Vagina (tissue), 2 donors: Measurements from ENCODE around the gene NUP85.

Source experiments
- POLR2A ChIP-seq, 2 donors: fragments of 450-650 bp; IDR thresholded peaks; one replicate each; pipeline ENCODE4 v1.6.1; 2017; ENCODE audit warnings: antibody characterized with exemption in 2 of 2, mild to moderate bottlenecking in 2 of 2, moderate library complexity in 2 of 2
- TF ChIP-seq, protein P1 (sequence below), 3 experiments: fragments of 450-650 bp in 2 of 3; fragments of 200-600 bp in 1 of 3; sonication (generic) in 1 of 3; IDR thresholded peaks; one replicate each; pipeline ENCODE4 v1.5.1; 2017 to 2019; ENCODE audit warnings: antibody characterized with exemption in 3 of 3, mild to moderate bottlenecking in 2 of 3, moderate library complexity in 2 of 3

DNA sequence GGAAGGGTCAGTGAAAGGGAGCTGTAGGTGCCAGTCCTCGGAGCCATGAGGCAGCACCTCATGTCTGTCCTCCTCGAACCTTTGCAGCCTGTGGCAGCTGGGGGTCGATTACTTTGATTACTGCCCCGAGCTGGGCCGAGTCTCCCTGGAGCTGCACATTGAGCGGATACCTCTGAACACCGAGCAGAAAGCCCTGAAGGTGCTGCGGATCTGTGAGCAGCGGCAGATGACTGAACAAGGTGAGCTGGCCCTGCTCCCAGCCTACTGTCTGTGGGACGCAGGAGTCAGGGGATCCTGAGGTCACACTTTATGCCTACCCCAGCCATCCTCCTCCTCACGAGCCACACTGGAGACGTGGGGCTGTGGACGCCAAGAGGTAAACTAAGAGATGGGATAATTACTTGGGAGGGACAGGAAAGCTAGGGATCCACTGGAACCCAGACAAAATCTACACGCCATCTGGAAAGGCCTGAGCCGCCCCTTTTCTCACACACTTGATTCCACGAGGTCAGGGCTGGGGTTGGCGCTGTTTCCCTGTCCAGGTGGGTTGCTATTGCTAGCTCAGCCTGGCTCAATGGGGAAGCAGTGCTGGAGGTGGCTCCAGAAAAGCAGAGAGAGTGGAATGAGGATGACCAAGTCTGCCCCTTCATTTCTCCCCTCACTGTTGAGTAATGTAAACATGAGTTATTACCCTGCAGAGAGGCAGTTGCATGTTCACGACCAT is 26.4 kb downstream of the NUP85 start:
- TF ChIP-seq, protein P1, sequence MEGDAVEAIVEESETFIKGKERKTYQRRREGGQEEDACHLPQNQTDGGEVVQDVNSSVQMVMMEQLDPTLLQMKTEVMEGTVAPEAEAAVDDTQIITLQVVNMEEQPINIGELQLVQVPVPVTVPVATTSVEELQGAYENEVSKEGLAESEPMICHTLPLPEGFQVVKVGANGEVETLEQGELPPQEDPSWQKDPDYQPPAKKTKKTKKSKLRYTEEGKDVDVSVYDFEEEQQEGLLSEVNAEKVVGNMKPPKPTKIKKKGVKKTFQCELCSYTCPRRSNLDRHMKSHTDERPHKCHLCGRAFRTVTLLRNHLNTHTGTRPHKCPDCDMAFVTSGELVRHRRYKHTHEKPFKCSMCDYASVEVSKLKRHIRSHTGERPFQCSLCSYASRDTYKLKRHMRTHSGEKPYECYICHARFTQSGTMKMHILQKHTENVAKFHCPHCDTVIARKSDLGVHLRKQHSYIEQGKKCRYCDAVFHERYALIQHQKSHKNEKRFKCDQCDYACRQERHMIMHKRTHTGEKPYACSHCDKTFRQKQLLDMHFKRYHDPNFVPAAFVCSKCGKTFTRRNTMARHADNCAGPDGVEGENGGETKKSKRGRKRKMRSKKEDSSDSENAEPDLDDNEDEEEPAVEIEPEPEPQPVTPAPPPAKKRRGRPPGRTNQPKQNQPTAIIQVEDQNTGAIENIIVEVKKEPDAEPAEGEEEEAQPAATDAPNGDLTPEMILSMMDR (IDR thresholded peaks at IDR 0.05), result no peak
- no peak for TF ChIP-seq POLR2A (IDR thresholded peaks at IDR 0.05)
